ENCODE data around the gene UBTF. TPM values are rescaled to one million over a fixed set of nuclear protein-coding genes. Genes with fewer than 3 reads are reported as not detected.

UBTF gene
- total RNA-seq, 4 donors from 2014 or later = 38.9 to 57.4 (median 51.0) TPM

- Histone ChIP-seq H3K27ac (no peak overlapping the region), H3K4me1 (peaks cover 0 to 20% (median 8%) of the 10 kb centered on the region in 3 donors), H3K36me3 (peaks cover 0 to 21% (median 0%) of the 10 kb centered on the region in 3 donors), H3K27me3 (no peaks in the 10 kb centered on the region), H3K4me3 (no peak overlapping the region), H3K9me3 (no peaks in the 10 kb centered on the region)
- 76 to 100% methylated on average over 1 to 6 of the region's 17 CpGs for WGBS, 2 donors
- TF ChIP-seq POLR2A (IDR thresholded peaks at IDR 0.05) (no peak), CTCF (IDR thresholded peaks at IDR 0.05) (no peak)
- intact Hi-C loops (cut with DNase I) = no loop called here
- DNase-seq = no peak
Observed at GRCh38 chr17:44171931-44172455, 47.5 kb downstream of the UBTF start.

GRCh38 chr17:44170499-44171201 lies 48.8 kb downstream of the UBTF start, which contains the start of gene ASB16:
ASB16 (plus strand) TSS chr17:44170704; CDS start chr17:44170790, 86 bp downstream.
- intact Hi-C loops (cut with DNase I) = no loop called here

GRCh38 chr17:44170135-44170498 lies 49.4 kb downstream of the UBTF start:
- H3K27ac ChIP-seq = peak overlapping the region in 3 of 4 donors; percentile 52 to 79 (median 61)
- no peaks in the 10 kb centered on the region for H3K9me3 ChIP-seq
- TF ChIP-seq CTCF (IDR thresholded peaks at IDR 0.05) (no peak), POLR2A (IDR thresholded peaks at IDR 0.05) (no peak)
- H3K36me3 ChIP-seq = peaks cover 0 to 7% (median 0%) of the 10 kb centered on the region in 3 donors
- DNase-seq = no peak
- no peaks in the 10 kb centered on the region for H3K27me3 ChIP-seq
- 35 to 52% methylated on average over 2 of the region's 5 CpGs for WGBS, 2 donors
- H3K4me3 ChIP-seq = peak overlapping the region in 1 of 4 donors; percentile 52
- peaks cover 0 to 20% (median 8%) of the 10 kb centered on the region in 3 donors for H3K4me1 ChIP-seq
- intact Hi-C loops (cut with DNase I) = no loop called here

More at GRCh38 chr17:44170499-44171201, 48.8 kb downstream of the UBTF start, which contains the start of gene ASB16:
- H3K27ac ChIP-seq = peak within 1 kb of the TSS in 3 of 4 donors; percentile 52 to 79 (median 61)
- TF ChIP-seq CTCF (IDR thresholded peaks at IDR 0.05) = no peak
- TF ChIP-seq POLR2A (IDR thresholded peaks at IDR 0.05) = no peak
- peak within 1 kb of the TSS in 3 of 4 donors; percentile 17 to 52 (median 20) for H3K4me3 ChIP-seq
- H3K36me3 ChIP-seq = peaks cover 0 to 8% (median 0%) of the 10 kb centered on the region in 3 donors
- WGBS, 2 donors = 10 to 32% methylated on average over 1 to 3 of the region's 21 CpGs
- H3K27me3 ChIP-seq = no peaks in the 10 kb centered on the region
- DNase-seq = no peak
- H3K4me1 ChIP-seq = peaks cover 0 to 20% (median 8%) of the 10 kb centered on the region in 3 donors
- no peaks in the 10 kb centered on the region for H3K9me3 ChIP-seq

- H3K9me3 ChIP-seq = no peaks in the 10 kb centered on the region
- H3K4me3 ChIP-seq = no peak overlapping the region
- DNase-seq = no peak
- no peak overlapping the region for H3K27ac ChIP-seq
- no peak for TF ChIP-seq POLR2A (IDR thresholded peaks at IDR 0.05)
- no peak for TF ChIP-seq CTCF (IDR thresholded peaks at IDR 0.05)
- H3K27me3 ChIP-seq = no peaks in the 10 kb centered on the region
- no peaks in the 10 kb centered on the region for H3K36me3 ChIP-seq
- intact Hi-C loops (cut with DNase I) = loop anchor here (10.0 kb wide), 1 partner anchor 243 kb away; no protein-coding TSS in a partner anchor
- H3K4me1 ChIP-seq = peaks cover 0 to 20% (median 8%) of the 10 kb centered on the region in 3 donors
- WGBS, 2 donors = 50 to 89% methylated on average over 3 of the region's 7 CpGs
Observed at GRCh38 chr17:44167181-44167861, 52.2 kb downstream of the UBTF start.
